ENCODE data around the gene RASSF1.

The RASSF1 gene

DNA sequence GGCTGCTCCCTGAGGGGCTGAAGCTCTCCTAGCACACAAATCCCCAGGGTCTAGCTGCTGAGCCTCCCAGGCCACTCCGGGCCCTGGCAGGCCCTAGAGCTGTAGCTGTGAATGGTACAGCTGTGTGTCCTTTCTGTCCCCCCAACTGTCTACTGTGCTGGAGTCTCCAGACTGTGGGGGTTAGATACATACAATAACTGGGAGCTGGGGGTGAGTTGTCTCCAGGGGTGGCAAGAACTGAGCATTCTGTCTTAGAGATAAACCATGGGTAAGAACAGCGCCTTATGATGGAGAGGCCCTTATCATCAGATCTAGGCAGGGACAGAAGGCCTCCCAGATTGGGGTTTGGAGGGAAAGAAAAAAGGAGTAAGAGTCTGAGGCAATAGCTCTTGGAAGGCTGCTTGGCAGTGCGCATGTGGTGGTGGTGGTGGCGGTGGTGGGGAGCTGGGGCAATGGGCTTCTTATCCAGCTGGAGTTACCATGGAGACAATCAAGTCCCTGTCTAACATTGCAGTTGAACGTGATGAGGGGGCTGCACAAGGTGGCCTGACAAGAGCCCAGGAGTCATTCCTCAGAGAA, 13.6 kb upstream of the RASSF1 start:
- TF ChIP-seq, protein P1, sequence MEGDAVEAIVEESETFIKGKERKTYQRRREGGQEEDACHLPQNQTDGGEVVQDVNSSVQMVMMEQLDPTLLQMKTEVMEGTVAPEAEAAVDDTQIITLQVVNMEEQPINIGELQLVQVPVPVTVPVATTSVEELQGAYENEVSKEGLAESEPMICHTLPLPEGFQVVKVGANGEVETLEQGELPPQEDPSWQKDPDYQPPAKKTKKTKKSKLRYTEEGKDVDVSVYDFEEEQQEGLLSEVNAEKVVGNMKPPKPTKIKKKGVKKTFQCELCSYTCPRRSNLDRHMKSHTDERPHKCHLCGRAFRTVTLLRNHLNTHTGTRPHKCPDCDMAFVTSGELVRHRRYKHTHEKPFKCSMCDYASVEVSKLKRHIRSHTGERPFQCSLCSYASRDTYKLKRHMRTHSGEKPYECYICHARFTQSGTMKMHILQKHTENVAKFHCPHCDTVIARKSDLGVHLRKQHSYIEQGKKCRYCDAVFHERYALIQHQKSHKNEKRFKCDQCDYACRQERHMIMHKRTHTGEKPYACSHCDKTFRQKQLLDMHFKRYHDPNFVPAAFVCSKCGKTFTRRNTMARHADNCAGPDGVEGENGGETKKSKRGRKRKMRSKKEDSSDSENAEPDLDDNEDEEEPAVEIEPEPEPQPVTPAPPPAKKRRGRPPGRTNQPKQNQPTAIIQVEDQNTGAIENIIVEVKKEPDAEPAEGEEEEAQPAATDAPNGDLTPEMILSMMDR (IDR thresholded peaks at IDR 0.05) = no peak

DNA sequence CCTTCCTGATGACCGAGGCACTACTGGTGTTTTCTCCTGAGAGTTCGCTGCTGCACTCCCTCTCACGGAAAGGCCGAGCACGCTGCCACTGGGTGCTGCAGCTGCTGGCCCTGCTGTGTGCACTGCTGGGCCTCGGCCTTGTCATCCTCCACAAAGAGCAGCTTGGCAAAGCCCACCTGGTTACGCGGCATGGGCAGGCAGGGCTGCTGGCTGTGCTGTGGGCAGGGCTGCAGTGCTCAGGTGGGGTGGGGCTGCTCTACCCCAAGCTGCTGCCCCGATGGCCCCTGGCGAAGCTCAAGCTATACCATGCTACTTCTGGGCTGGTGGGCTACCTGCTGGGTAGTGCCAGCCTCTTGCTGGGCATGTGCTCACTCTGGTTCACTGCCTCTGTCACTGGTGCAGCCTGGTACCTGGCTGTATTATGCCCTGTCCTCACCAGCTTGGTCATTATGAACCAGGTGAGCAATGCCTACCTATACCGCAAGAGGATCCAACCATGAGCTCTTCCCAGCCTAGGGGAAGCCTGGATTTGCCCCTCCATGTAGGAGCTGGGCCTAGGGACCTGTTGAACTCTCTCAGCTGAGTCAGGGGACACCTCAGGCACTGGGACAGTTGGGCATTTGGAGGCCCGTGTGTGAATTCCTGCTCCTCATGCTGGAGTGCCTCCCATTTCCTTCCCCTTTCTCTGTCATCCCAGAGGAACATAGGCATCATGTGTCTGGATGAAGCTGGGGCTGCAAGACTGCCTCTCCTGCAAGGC, 12.8 kb upstream of the RASSF1 start:
- TF ChIP-seq, protein P1 (IDR thresholded peaks at IDR 0.05) = no peak

DNA sequence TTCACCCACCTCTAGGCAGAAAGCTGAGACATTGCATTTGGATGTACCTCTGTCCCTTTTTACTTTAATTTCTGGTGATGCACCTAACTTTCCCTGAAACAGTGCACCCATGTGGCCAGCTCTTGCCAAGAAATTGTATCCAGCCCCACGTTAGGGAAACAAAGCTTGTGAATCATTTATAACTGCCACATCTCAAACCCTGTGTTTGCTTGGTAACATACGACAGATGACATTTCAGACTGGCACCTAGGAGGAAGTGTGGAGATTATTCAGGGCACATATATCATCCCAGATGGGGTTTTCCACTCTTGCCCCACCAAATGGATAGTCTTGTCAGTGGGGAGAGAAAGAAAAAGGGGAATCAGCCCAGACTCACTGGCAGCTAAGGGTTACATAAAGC, 12.1 kb upstream of the RASSF1 start:
- TF ChIP-seq, protein P1 (IDR thresholded peaks at IDR 0.05) = peak; percentile 35; the same call in 1 of the 2 replicates

DNA sequence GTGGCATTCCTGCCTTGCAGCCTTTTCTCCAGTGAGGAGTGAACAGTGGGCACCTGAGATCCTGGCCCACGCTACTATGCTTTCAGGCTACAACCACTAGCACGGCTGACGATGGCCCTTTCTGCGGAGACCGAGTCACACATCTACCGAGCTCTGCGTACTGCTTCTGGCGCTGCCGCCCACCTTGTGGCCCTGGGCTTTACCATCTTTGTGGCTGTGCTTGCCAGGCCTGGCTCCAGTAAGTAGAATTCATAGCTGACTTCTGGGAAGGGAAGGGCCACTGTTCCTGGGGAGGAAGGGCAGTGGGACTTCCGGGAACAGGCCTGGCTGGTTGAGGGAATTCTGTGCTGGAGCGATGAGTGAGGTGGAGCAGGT, 10.7 kb upstream of the RASSF1 start:
- TF ChIP-seq, protein P1 (IDR thresholded peaks at IDR 0.05) = no peak

DNA sequence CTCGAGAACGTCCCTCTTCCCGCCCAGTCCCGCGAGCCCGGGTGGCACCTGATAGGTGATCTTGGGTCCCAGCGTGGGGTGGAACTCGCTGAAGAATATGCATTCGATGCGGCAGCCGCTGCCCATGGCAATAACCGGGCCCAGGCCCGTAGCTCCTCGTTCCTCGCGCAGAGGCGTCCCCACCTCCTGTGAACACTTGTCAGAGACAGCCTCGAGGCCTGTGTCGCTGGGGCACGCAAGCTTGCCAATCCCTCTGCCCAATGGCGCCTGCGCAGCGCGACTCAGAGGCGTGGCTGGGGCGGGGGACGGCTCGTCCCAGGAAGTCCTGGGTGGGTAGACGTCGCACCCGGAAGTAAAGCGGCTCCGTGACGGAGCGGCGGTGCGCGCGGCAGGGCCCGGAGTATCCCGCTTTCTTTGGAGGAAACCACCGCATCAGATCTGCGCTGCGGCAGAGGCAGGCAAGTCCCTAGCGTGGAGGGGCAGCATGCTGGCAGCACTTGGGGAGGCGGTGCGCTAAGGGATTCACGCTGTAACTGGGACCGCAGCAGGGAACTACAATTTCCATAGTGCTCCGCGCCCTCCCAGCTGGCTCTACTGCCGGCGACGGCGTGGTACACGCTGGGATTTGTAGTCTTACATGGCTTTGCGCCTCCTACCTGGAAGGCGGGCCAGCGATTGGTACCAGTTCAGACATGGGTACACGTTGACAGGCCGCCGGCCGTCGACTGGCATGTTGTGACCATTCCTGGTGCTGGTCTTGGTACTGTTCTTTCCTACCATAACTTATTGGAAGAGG, 10.1 kb upstream of the RASSF1 start, which contains the start of the genes CYB561D2 and NPRL2:
Gene CYB561D2 (plus strand): TSS at position 336 of the 796 bp plus-strand sequence. CDS start 572 bp downstream, outside the sequence.
Gene NPRL2 (minus strand): TSS at position 249 of the 796 bp plus-strand sequence. CDS start 123 bp downstream, at position 126.
- TF ChIP-seq, protein P1 (IDR thresholded peaks at IDR 0.05) = no peak

DNA sequence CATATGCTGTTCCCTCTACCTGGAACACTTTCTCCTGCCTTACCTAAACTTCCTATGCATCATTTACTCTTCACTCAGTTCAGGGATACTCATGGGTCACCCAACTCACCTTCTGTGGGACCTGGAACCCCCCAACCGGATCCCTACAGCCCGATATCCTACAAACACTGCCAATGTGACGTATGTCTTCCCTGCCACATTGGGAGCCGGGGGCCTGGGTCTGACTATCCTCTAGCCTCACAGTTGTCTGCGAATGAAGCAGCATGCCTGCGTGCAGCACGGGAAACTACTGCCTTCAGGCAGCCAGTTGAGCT, 9.5 kb upstream of the RASSF1 start:
- TF ChIP-seq, protein P1 (IDR thresholded peaks at IDR 0.05) = no peak

DNA sequence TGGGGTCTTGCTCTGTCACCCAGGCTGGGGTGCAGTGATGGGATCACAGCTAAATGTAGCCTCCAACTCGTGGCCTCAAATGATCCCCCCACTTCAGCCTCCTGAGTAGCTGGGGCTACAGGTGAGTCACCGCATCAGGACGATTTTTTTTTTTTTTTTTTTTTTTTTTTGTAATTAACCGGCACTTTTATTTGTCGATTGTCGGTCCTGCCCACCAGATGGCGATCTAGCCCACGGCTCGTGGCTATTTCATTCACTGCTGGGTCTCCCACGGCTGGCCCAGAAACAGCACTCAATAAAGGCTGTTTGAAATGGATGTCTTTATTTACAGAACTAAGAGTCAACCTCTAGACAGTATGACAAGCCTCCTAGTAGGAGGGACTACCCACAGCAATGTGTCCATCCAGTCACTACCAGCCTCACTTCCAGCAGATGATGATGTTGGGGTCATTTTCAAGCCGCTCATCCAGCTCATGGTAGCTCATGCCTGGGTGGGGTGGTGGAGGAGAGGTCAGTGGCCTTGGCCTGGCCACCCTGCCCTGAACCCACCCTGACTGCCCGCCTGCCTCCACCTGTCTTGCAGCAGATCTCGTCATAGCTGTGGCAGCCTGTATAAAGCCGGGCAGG, 6.7 kb upstream of the RASSF1 start:
- TF ChIP-seq, protein P1 (IDR thresholded peaks at IDR 0.05) = peak; percentile 62
